ENCODE measurements around the gene RAB35. TPM values are rescaled to one million over a fixed set of nuclear protein-coding genes. Genes with fewer than 3 reads are reported as not detected.

RAB35 gene
- polyA plus RNA-seq, 1 of the 3 experiments (the other 2 are of a cell fraction): 41.8 TPM

DNA sequence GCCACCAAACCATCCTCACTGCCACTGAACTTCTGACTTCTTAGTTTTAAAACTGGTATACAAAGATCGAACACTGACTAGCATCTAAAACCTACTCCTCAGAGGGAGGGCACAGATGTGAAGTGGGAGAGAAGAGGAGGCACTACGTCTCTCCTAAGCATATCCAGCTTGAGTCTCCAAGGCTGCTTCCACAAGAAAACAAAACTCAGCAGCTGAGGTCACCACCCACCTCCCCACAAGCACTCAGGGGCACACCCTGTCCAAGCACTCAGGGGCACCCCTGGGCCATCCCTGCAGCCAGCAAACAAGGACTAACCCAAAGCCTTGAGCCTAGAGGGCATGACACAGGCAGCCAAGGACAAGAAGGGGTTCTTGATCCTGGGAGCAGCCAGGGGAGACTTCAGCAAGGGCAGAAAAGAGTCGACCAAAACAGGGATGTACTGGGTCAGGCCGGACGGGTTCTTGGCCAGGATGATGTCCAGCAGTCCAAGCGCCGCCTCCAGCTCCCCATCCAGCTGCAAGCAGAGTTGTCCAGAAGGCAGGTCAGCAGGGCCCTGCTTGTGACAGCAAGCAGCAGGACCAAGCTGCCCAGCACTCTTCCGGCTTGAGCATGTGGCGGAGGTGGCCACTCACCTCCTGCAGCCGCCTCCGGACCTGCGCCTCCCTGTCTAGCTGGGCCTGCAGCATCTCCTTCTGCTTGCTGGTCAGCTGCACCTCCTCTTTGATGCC lies 43.1 kb upstream of the RAB35 start (continued):
- TF ChIP-seq CHD2 (IDR thresholded peaks at IDR 0.05; ENCODE audit: low read length, partially characterized antibody) (no peak), TEAD4 (IDR thresholded peaks at IDR 0.05; ENCODE audit: borderline replicate concordance, insufficient read depth) (no peak), TCF12 (IDR thresholded peaks at IDR 0.05) (no peak), EZH2phosphoT487 (IDR thresholded peaks at IDR 0.05; ENCODE audit: borderline replicate concordance, low read depth) (no peak), GABPA (IDR thresholded peaks at IDR 0.05; ENCODE audit: low read depth) (no peak), FOXM1 (IDR thresholded peaks at IDR 0.05; ENCODE audit: low read depth) (no peak)

DNA sequence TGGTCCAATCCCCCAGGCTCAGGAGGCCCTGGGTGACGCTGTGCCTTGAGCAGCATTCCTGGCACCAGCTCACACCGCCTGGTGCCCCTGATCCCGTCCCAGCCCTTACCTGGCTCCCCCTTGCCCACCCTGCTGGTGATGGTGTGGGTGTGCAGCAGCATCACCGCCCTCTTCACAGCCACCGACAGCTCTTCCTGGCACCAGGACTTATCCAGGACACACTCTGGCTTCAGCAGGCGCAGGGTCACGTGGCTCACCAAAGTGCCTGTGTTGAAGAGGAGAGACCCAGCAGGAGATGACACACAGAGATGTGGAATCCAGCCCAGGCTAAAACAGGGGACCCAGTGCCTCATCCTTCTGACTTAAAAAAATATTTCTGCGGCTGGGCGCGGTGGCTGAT lies 41.8 kb upstream of the RAB35 start:
- Histone ChIP-seq H3K4me3 (ENCODE audit: low read depth in 2 of 2, low read length in 1 of 2) (no peak overlapping the region), H3K9me3 (no peaks in the 10 kb centered on the region), H3K9ac (no peak overlapping the region), H3K4me2 (no peak overlapping the region), H3K9me2 (no peaks in the 10 kb centered on the region), H2AFZ (ENCODE audit: low read depth) (no peak overlapping the region), H3F3A (replicated peaks; ENCODE audit: insufficient read depth) (no peaks in the 10 kb centered on the region), H3K79me2 (ENCODE audit: insufficient read depth) (no peaks in the 10 kb centered on the region), H3K36me3 (replicated peaks in 1 of 2; ENCODE audit: control insufficient read depth in 1 of 2, insufficient read depth in 2 of 2, low read length in 1 of 2) (peaks cover 40 to 96% of the 10 kb centered on the region in 2 experiments), H3K27ac (ENCODE audit: low read depth in 2 of 2, low read length in 1 of 2) (no peak overlapping the region), H4K20me1 (ENCODE audit: insufficient read depth) (no peaks in the 10 kb centered on the region), H3K27me3 (ENCODE audit: insufficient read depth) (no peaks in the 10 kb centered on the region), H3K4me1 (ENCODE audit: control insufficient read depth in 1 of 2, insufficient read depth in 2 of 2, low read depth in 1 of 2, low read length in 1 of 2) (no peaks in the 10 kb centered on the region)
- POLR2A ChIA-PET: no interaction called here
- CTCF ChIA-PET: no interaction called here
- TF ChIP-seq, protein P1, sequence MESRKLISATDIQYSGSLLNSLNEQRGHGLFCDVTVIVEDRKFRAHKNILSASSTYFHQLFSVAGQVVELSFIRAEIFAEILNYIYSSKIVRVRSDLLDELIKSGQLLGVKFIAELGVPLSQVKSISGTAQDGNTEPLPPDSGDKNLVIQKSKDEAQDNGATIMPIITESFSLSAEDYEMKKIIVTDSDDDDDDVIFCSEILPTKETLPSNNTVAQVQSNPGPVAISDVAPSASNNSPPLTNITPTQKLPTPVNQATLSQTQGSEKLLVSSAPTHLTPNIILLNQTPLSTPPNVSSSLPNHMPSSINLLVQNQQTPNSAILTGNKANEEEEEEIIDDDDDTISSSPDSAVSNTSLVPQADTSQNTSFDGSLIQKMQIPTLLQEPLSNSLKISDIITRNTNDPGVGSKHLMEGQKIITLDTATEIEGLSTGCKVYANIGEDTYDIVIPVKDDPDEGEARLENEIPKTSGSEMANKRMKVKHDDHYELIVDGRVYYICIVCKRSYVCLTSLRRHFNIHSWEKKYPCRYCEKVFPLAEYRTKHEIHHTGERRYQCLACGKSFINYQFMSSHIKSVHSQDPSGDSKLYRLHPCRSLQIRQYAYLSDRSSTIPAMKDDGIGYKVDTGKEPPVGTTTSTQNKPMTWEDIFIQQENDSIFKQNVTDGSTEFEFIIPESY (IDR thresholded peaks at IDR 0.05; ENCODE audit: borderline replicate concordance, low read depth): no peak
- no peak for TF ChIP-seq SMC3 (IDR thresholded peaks at IDR 0.05; ENCODE audit: low read depth, low read length)
- TF ChIP-seq YY1 (IDR thresholded peaks at IDR 0.05; ENCODE audit: low read depth): no peak
- TF ChIP-seq MEF2A (IDR thresholded peaks at IDR 0.05; ENCODE audit: borderline replicate concordance, low read depth): no peak
- TF ChIP-seq FOXJ3 (CRISPR knock-in tag; IDR thresholded peaks at IDR 0.05): no peak
- no peak for DNase-seq
- over 99% methylated on average over 8 of the region's 10 CpGs for WGBS (ENCODE audit: low lambda C conversion rate)

DNA sequence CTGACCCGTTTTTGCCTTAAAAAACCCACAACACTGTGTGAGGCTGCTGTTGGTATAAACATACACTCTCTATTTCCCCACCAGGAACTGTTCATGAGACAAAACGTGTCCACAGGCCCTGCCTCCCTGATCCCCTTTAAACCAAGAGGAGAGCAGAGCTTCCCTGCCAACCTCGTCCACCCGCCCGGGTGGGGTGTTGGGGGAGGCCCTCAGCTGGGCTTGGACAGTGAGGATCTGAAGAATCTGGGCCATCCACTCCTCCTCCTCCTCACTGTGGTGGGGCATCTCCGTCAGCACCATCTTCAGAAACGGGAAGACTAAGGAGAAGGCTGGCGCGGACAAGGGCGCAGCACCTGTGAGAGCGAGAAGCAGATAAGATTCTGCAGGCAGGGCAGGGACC lies 41.1 kb upstream of the RAB35 start:
- 97% methylated on average over 11 of the region's 11 CpGs for WGBS (ENCODE audit: low lambda C conversion rate)
- H3K79me2 ChIP-seq (ENCODE audit: insufficient read depth): no peaks in the 10 kb centered on the region
- H3K4me1 ChIP-seq (ENCODE audit: control insufficient read depth in 1 of 2, insufficient read depth in 2 of 2, low read depth in 1 of 2, low read length in 1 of 2): no peaks in the 10 kb centered on the region
- H3K27me3 ChIP-seq (ENCODE audit: insufficient read depth): no peaks in the 10 kb centered on the region
- no peak overlapping the region for H2AFZ ChIP-seq (ENCODE audit: low read depth)
- no peak overlapping the region for H3K27ac ChIP-seq (ENCODE audit: low read depth in 2 of 2, low read length in 1 of 2)
- peaks cover 40 to 96% of the 10 kb centered on the region in 2 experiments for H3K36me3 ChIP-seq (replicated peaks in 1 of 2; ENCODE audit: control insufficient read depth in 1 of 2, insufficient read depth in 2 of 2, low read length in 1 of 2)
- H3K4me3 ChIP-seq (ENCODE audit: low read depth in 2 of 2, low read length in 1 of 2): no peak overlapping the region
- no peaks in the 10 kb centered on the region for H4K20me1 ChIP-seq (ENCODE audit: insufficient read depth)
- no peaks in the 10 kb centered on the region for H3F3A ChIP-seq (replicated peaks; ENCODE audit: insufficient read depth)
- ChIA-PET POLR2A (no interaction called here), CTCF (no interaction called here)
- no peak overlapping the region for H3K4me2 ChIP-seq
- no peak overlapping the region for H3K9ac ChIP-seq
- H3K9me3 ChIP-seq: no peaks in the 10 kb centered on the region
- no peak for DNase-seq
- H3K9me2 ChIP-seq: no peaks in the 10 kb centered on the region
- TF ChIP-seq, protein P2, sequence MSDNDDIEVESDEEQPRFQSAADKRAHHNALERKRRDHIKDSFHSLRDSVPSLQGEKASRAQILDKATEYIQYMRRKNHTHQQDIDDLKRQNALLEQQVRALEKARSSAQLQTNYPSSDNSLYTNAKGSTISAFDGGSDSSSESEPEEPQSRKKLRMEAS (IDR thresholded peaks at IDR 0.05; ENCODE audit: low read depth): no peak
- TF ChIP-seq FOSL2 (IDR thresholded peaks at IDR 0.05; ENCODE audit: borderline replicate concordance, low read depth) (no peak), GABPA (IDR thresholded peaks at IDR 0.05; ENCODE audit: low read depth) (no peak), TCF12 (IDR thresholded peaks at IDR 0.05) (no peak), POLR2AphosphoS5 (IDR thresholded peaks at IDR 0.05; ENCODE audit: low read depth, low read length) (no peak), CHD2 (IDR thresholded peaks at IDR 0.05; ENCODE audit: low read length, partially characterized antibody) (no peak), TAF1 (IDR thresholded peaks at IDR 0.05; ENCODE audit: borderline replicate concordance, low read depth, low read length) (no peak), RCOR1 (IDR thresholded peaks at IDR 0.05; ENCODE audit: low read length) (no peak)
- TF ChIP-seq, protein P3, sequence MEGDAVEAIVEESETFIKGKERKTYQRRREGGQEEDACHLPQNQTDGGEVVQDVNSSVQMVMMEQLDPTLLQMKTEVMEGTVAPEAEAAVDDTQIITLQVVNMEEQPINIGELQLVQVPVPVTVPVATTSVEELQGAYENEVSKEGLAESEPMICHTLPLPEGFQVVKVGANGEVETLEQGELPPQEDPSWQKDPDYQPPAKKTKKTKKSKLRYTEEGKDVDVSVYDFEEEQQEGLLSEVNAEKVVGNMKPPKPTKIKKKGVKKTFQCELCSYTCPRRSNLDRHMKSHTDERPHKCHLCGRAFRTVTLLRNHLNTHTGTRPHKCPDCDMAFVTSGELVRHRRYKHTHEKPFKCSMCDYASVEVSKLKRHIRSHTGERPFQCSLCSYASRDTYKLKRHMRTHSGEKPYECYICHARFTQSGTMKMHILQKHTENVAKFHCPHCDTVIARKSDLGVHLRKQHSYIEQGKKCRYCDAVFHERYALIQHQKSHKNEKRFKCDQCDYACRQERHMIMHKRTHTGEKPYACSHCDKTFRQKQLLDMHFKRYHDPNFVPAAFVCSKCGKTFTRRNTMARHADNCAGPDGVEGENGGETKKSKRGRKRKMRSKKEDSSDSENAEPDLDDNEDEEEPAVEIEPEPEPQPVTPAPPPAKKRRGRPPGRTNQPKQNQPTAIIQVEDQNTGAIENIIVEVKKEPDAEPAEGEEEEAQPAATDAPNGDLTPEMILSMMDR (IDR thresholded peaks at IDR 0.05): no peak
- TF ChIP-seq, protein P4, sequence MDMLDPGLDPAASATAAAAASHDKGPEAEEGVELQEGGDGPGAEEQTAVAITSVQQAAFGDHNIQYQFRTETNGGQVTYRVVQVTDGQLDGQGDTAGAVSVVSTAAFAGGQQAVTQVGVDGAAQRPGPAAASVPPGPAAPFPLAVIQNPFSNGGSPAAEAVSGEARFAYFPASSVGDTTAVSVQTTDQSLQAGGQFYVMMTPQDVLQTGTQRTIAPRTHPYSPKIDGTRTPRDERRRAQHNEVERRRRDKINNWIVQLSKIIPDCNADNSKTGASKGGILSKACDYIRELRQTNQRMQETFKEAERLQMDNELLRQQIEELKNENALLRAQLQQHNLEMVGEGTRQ (IDR thresholded peaks at IDR 0.05; ENCODE audit: borderline replicate concordance, low read depth, low read length): no peak
- TF ChIP-seq, protein P5, sequence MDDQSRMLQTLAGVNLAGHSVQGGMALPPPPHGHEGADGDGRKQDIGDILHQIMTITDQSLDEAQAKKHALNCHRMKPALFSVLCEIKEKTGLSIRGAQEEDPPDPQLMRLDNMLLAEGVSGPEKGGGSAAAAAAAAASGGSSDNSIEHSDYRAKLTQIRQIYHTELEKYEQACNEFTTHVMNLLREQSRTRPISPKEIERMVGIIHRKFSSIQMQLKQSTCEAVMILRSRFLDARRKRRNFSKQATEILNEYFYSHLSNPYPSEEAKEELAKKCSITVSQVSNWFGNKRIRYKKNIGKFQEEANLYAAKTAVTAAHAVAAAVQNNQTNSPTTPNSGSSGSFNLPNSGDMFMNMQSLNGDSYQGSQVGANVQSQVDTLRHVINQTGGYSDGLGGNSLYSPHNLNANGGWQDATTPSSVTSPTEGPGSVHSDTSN (IDR thresholded peaks at IDR 0.05): no peak

Measured in SK-N-SH (cell line).